ENCODE measurements around the gene DSCAM.

- TF ChIP-seq EZH2 (IDR thresholded peaks at IDR 0.05) (no peak), POLR2A (IDR thresholded peaks at IDR 0.05; ENCODE audit: borderline replicate concordance, extremely low read depth, insufficient read depth, insufficient read length) (no peak), CEBPB (IDR thresholded peaks at IDR 0.05; ENCODE audit: low read depth) (no peak), RAD21 (IDR thresholded peaks at IDR 0.05; ENCODE audit: low read depth) (no peak)
- TF ChIP-seq, protein P1, sequence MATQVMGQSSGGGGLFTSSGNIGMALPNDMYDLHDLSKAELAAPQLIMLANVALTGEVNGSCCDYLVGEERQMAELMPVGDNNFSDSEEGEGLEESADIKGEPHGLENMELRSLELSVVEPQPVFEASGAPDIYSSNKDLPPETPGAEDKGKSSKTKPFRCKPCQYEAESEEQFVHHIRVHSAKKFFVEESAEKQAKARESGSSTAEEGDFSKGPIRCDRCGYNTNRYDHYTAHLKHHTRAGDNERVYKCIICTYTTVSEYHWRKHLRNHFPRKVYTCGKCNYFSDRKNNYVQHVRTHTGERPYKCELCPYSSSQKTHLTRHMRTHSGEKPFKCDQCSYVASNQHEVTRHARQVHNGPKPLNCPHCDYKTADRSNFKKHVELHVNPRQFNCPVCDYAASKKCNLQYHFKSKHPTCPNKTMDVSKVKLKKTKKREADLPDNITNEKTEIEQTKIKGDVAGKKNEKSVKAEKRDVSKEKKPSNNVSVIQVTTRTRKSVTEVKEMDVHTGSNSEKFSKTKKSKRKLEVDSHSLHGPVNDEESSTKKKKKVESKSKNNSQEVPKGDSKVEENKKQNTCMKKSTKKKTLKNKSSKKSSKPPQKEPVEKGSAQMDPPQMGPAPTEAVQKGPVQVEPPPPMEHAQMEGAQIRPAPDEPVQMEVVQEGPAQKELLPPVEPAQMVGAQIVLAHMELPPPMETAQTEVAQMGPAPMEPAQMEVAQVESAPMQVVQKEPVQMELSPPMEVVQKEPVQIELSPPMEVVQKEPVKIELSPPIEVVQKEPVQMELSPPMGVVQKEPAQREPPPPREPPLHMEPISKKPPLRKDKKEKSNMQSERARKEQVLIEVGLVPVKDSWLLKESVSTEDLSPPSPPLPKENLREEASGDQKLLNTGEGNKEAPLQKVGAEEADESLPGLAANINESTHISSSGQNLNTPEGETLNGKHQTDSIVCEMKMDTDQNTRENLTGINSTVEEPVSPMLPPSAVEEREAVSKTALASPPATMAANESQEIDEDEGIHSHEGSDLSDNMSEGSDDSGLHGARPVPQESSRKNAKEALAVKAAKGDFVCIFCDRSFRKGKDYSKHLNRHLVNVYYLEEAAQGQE (IDR thresholded peaks at IDR 0.05; ENCODE audit: low read depth), result no peak
These were observed 430.4 kb downstream of the DSCAM start for GRCh38 chr21:40416572-40416971.

All from HCT116 (cell line).